ENCODE data around the gene EQTN. TPM values are rescaled to one million over a fixed set of nuclear protein-coding genes. Genes with fewer than 3 reads are reported as not detected.

EQTN gene
- total and polyA plus RNA-seq, 10 of the 15 experiments (the other 5 are each of a cell fraction or from before 2014, with no cell fraction given), result not detected

- TF ChIP-seq E4F1 (IDR thresholded peaks at IDR 0.05; ENCODE audit: borderline replicate concordance, partially characterized antibody) (no peak), BCLAF1 (IDR thresholded peaks at IDR 0.05) (no peak)
Measured at GRCh38 chr9:27297050-27297449, at the start of gene EQTN (continued).

- POLR2A ChIA-PET, result no interaction called here
- Histone ChIP-seq H3K79me2 (ENCODE audit: control insufficient read depth, insufficient read depth, low read length) (no peaks in the 10 kb centered on the region), H3K9ac (ENCODE audit: control insufficient read depth, insufficient read depth, low read length) (no peak overlapping the region), H2AFZ (ENCODE audit: control insufficient read depth, low read depth, low read length) (no peak overlapping the region), H3K36me3 (ENCODE audit: control insufficient read depth in 2 of 2, insufficient read depth in 2 of 2, low read length in 1 of 2) (no peaks in the 10 kb centered on the region; a peak in 1 of 4 replicates), H3K27ac (ENCODE audit: control insufficient read depth, insufficient read depth) (no peak overlapping the region), H3K4me2 (ENCODE audit: control insufficient read depth, insufficient read depth) (no peak overlapping the region), H3K4me1 (ENCODE audit: control insufficient read depth, insufficient read depth, low read length) (no peaks in the 10 kb centered on the region), H3K4me3 (no peak overlapping the region), H3K27me3 (replicated peaks in 1 of 2; ENCODE audit: control insufficient read depth in 2 of 2, insufficient read depth in 2 of 2, low read length in 1 of 2) (no peaks in the 10 kb centered on the region), H3K9me3 (replicated peaks; ENCODE audit: control insufficient read depth, insufficient read depth, low read length) (no peaks in the 10 kb centered on the region), H4K20me1 (ENCODE audit: control insufficient read depth, insufficient read depth) (no peaks in the 10 kb centered on the region)
- CTCF ChIA-PET, result interaction anchor here (1.6 kb wide), 1 partner anchor 19 kb away, joined by 3 read pairs; no protein-coding TSS in a partner anchor
- 78% methylated on average over 7 of the region's 7 CpGs for WGBS (ENCODE audit: insufficient coverage, insufficient replicate concordance, low lambda C conversion rate, missing lambda C conversion rate)
- intact Hi-C loops (cut with micrococcal nuclease; ENCODE audit: unreplicated experiment) (no loop called here), in situ Hi-C loops (cut with MboI) (no loop called here)
- no peak for TF ChIP-seq MTA2 (IDR thresholded peaks at IDR 0.05; ENCODE audit: low read depth)
- TF ChIP-seq ZNF274 (IDR thresholded peaks at IDR 0.05; ENCODE audit: insufficient read depth, insufficient read length), result no peak
- TF ChIP-seq BACH1 (IDR thresholded peaks at IDR 0.05; ENCODE audit: borderline replicate concordance), result no peak
- TF ChIP-seq TBL1XR1 (IDR thresholded peaks at IDR 0.05; ENCODE audit: low read depth, low read length), result no peak
- TF ChIP-seq POLR2AphosphoS2 (IDR thresholded peaks at IDR 0.05; ENCODE audit: low read depth, low read length), result no peak
- no peak for TF ChIP-seq E2F4 (IDR thresholded peaks at IDR 0.05; ENCODE audit: low read depth, low read length)
- no peak for TF ChIP-seq E4F1 (IDR thresholded peaks at IDR 0.05; ENCODE audit: borderline replicate concordance, partially characterized antibody)
- FAIRE-seq, result no peak
- RAD21 ChIA-PET (ENCODE audit: unreplicated experiment), result no interaction called here
- no TSS peak for BruUV-seq (replicated peaks)
- SMC1A ChIA-PET (ENCODE audit: uncharacterized antibody, unreplicated experiment), result interaction anchor here (1.6 kb wide), 1 partner anchor 202 kb away, joined by 4 read pairs; no protein-coding TSS in a partner anchor
- no peak for DNase-seq (ENCODE audit: low read depth, low spot score)
- no peak for ATAC-seq
Measured at GRCh38 chr9:27344776-27345175, 47.8 kb upstream of the EQTN start.
